MCF 10A (cell line): ENCODE data around the gene LRRC56. TPM values are rescaled to one million over a fixed set of nuclear protein-coding genes. Genes with fewer than 3 reads are reported as not detected.

Experiments used
- BruUV-seq: library from RNA; stranded (reverse); fragments of 400-500 nt; replicated peaks from 2 replicates; lab custom pipeline; 2021; lab: Mats Ljungman, UMichigan
- CTCF ChIA-PET: fragments of 300-600 bp; sonication (Branson Sonifier 250); formaldehyde crosslinking; extraction: SDS; loops from one replicate; lab custom pipeline; 2021; ENCODE audit warnings: antibody characterized with exemption, inconsistent platforms; lab: Yijun Ruan, JAX
- POLR2A ChIA-PET: fragments of 300-600, 350-650 bp; sonication (Branson Sonifier 250); formaldehyde crosslinking; extraction: SDS; loops from one replicate; lab custom pipeline; 2020; ENCODE audit warnings: antibody characterized with exemption, inconsistent platforms; lab: Yijun Ruan, JAX
- DNase-seq: peaks from one replicate; pipeline ENCODE4 v3.0.0-alpha.2; 2018; ENCODE audit not compliant: unreplicated experiment
- H3K27ac Mint-ChIP-seq: one replicate; pipeline ENCODE4 v1.8.0; 2022; ENCODE audit warnings: mild to moderate bottlenecking, low read depth, mixed read lengths; ENCODE audit not compliant: unreplicated experiment
- H3K27me3 Mint-ChIP-seq: one replicate; pipeline ENCODE4 v1.8.0; 2022; ENCODE audit warnings: mixed read lengths; ENCODE audit not compliant: insufficient read depth, unreplicated experiment
- H3K36me3 Mint-ChIP-seq: one replicate; pipeline ENCODE4 v1.8.0; 2022; ENCODE audit warnings: mild to moderate bottlenecking, moderate library complexity, mixed read lengths; ENCODE audit not compliant: insufficient read depth, unreplicated experiment
- H3K4me1 Mint-ChIP-seq: one replicate; pipeline ENCODE4 v1.8.0; 2022; ENCODE audit warnings: mixed read lengths; ENCODE audit not compliant: insufficient read depth, unreplicated experiment
- H3K4me3 Mint-ChIP-seq: one replicate; pipeline ENCODE4 v1.8.0; 2022; ENCODE audit warnings: mild to moderate bottlenecking, moderate library complexity, mixed read lengths; ENCODE audit not compliant: unreplicated experiment
- H3K9me3 Mint-ChIP-seq: one replicate; pipeline ENCODE4 v1.8.0; 2022; ENCODE audit warnings: mixed read lengths; ENCODE audit not compliant: unreplicated experiment
- CTCF ChIP-seq: fragments of 200-600 bp; IDR thresholded peaks from one replicate; pipeline ENCODE4 v1.8.0; 2022; ENCODE audit warnings: antibody characterized with exemption, mild to moderate bottlenecking; ENCODE audit not compliant: unreplicated experiment
- intact Hi-C: fragments of 100-400 bp; cut with micrococcal nuclease; formaldehyde crosslinking; loops from 2 replicates; pipeline ENCODE4 v1.14.1; 2022
- total RNA-seq: library from RNA; stranded (reverse); gene quantifications from 2 replicates; pipeline ENCODE4 v1.2.3, GENCODE V29; 2022

Gene LRRC56
- total RNA-seq, 1 experiment from 2014 or later = 0.75 TPM

DNA sequence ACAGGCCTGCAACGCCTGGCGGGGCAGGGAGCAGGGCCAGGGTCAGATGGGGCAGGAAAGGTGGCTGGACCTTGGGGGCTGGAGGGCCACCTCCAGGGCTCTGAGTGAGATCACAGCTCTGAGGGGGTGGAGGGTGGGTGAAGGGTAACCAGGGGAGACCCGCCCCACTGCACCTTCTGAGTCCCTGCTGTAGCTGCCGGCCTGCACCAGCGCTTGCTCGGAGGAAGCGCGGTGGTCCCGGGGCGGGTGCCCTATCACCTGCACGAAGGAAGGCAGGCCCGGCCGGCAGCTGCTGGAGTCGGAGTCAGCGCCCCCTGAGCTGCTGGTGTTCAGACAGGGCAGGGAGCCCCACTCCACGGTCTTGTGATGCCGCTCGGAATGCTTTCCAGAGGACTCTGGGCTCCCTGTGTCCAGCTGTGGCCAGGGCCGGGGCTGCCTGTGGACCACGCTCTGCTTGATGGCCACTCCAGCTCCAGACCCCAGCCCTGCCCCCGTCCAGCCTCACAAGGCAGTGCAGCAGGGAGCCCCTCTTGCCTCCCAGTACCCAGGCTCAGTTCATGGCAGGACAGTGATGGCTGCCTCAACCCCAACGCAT is 19.4 kb downstream of the LRRC56 start:
- Mint-ChIP-seq H3K4me1 (peaks cover 14% of the 10 kb centered on the region), H3K27ac (no peak overlapping the region), H3K36me3 (peaks cover 7% of the 10 kb centered on the region), H3K9me3 (no peaks in the 10 kb centered on the region), H3K27me3 (no peaks in the 10 kb centered on the region), H3K4me3 (no peak overlapping the region)
- ChIA-PET POLR2A (interaction anchor here (0.6 to 1.4 kb wide), 3 partner anchors 11 to 19 kb away, joined by 3 to 5 read pairs (median 4); no protein-coding TSS in a partner anchor), CTCF (interaction anchor here (0.6 to 1.0 kb wide), 3 partner anchors 9 to 125 kb away, joined by 3 to 4 read pairs (median 3); partner anchors contain the start of gene IRF7)
- intact Hi-C loops = no loop called here
- TF ChIP-seq CTCF = no peak
- no TSS peak for BruUV-seq
- DNase-seq = no peak

- Mint-ChIP-seq H3K4me3 (no peak overlapping the region), H3K9me3 (no peaks in the 10 kb centered on the region), H3K4me1 (peaks cover 14% of the 10 kb centered on the region), H3K27ac (no peak overlapping the region), H3K36me3 (peaks cover 7% of the 10 kb centered on the region), H3K27me3 (no peaks in the 10 kb centered on the region)
- intact Hi-C loops = no loop called here
- POLR2A ChIA-PET = interaction anchor here (1.4 kb wide), 1 partner anchor 18 kb away, joined by 5 read pairs; no protein-coding TSS in a partner anchor
- CTCF ChIA-PET = interaction anchor here (0.7 to 1.0 kb wide), 2 partner anchors 8 to 124 kb away, joined by 3 read pairs; no protein-coding TSS in a partner anchor
- DNase-seq = no peak
- no TSS peak for BruUV-seq
- TF ChIP-seq CTCF = no peak
Measured at GRCh38 chr11:557328-558132, 20.2 kb downstream of the LRRC56 start.

GRCh38 chr11:558503-558902 is 21.2 kb downstream of the LRRC56 start:
- H3K36me3 Mint-ChIP-seq = peaks cover 9% of the 10 kb centered on the region

More at GRCh38 chr11:558503-558902, 21.2 kb downstream of the LRRC56 start:
- CTCF ChIA-PET = no interaction called here
- H3K4me1 Mint-ChIP-seq = peaks cover 14% of the 10 kb centered on the region
- DNase-seq = no peak
- POLR2A ChIA-PET = interaction anchor here (0.6 kb wide), 1 partner anchor 351 kb away, joined by 3 read pairs; the partner anchor contains the start of genes BET1L and RIC8A
- no peak overlapping the region for H3K27ac Mint-ChIP-seq
- no peak for TF ChIP-seq CTCF
- no peaks in the 10 kb centered on the region for H3K9me3 Mint-ChIP-seq
- H3K4me3 Mint-ChIP-seq = no peak overlapping the region
- intact Hi-C loops = no loop called here
- BruUV-seq = no TSS peak
- H3K27me3 Mint-ChIP-seq = no peaks in the 10 kb centered on the region
